Activated CD8-positive, alpha-beta memory T cell treated with anti-CD3 and anti-CD28 coated beads for 24 hours (primary cell): ENCODE data around the gene EPB41L2.
"Not testable (repeated sequence)": the region's sequence is repeated elsewhere in the genome, so short reads cannot be mapped to it uniquely, and the experiment has no call there.

ENCODE experiments used
- DNase-seq: peaks from one replicate; pipeline ENCODE4 v3.0.0-alpha.2; 2020

EPB41L2 gene

DNA sequence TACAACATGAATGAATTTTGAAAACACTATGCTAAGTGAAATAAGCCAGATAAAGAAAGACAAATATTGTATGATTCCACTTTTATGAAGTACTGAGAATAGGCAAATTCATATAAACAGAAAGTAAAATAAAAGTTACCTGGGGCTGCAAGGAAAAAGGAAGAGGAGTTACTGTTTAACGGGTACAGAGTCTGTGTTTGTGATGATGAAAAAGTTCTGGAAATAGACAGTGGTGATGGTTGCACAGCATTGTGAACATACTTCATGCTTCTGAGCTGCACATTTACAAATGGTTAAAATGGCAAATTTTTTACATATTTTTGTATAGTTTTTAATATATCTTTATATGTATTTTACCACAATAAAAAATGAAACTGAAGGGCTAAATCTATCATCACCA, 29.4 kb downstream of the EPB41L2 start:
- DNase-seq = no peak

DNA sequence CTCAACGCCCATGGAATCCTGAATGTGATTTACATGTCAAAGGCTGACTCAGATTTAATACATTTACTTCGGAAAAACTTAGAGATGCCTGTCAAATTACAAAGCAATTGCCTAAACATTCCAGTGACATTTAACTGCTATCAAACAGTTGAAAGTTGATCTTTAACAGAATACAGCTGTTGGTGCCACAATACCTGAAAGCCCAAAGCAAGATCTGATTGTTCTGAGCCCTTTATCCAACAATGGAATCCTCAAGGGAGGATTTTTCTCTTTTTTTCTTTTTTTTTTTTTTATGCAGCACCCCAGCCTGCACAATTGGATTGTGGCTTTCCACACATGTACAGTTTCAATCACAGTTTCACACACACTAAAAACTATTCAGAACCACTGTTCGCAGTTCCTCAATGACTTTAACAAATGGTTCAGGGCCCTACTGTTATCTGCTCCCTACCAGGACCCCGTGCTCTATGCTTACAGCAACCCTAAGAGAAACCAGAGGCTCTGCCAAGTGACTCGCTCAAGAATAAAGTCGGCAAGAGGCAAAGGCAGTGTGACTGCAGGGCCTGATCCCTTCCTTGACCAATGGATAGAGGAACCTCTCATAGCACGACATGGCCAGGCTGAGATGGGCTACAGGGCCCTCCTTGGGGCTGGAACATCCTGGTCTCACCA, 33.3 kb downstream of the EPB41L2 start:
- DNase-seq = no peak

DNA sequence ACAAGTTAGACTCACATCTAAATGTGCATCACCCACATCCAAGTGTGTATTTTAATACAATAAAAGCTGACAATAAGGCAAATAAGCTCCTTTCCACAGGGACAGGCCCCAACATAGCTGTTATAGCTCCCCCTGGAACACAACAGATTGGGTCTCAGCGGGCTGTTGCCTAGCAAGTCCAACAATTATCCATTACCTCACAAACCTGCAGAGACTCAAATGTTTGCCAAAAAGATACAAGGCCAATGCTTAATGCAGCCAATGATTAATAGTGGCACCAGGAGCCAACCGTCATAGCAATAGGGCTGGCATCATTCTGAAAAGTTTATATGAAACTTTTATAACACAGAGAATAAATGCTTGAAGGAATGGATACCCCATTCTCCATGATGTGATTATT, 35.7 kb downstream of the EPB41L2 start:
- no peak for DNase-seq

DNA sequence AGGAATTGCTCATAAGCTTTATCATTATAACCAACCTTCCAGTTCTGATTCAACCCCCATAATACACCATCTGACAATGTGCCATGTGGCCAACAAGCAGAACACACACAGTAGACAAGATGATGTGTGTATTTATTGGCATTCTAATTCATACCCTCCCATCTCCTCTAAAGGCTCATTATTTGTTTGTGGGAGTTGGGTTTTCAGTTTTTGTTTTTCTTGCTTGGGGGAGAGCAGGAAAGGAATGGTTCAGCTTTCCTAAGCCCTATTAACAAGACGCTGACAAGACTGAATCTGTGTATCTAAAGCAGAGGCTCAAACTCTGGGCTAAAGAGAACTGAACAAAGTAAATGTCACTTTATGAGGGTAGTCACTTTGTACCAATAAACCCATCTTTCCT, 36.8 kb downstream of the EPB41L2 start:
- DNase-seq = no peak

DNA sequence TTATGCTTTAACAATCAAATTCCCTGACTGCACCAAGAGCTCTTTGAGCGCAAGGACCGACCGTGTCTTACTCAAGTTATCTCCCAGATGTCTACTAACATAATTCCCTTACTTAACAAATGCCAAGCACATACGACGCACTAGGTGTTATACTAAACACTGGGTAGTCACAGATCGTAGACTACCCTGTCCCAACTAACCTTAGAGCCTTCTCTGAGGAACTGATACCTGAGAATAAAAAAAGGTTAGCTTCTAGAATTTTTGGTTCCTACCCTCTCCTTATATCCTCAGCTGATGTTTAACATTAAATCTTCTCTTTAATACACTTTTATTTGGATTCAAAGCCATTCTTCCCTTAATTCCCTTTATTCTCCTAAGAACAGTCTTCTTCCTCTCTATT, 38.5 kb downstream of the EPB41L2 start:
- no peak for DNase-seq

DNA sequence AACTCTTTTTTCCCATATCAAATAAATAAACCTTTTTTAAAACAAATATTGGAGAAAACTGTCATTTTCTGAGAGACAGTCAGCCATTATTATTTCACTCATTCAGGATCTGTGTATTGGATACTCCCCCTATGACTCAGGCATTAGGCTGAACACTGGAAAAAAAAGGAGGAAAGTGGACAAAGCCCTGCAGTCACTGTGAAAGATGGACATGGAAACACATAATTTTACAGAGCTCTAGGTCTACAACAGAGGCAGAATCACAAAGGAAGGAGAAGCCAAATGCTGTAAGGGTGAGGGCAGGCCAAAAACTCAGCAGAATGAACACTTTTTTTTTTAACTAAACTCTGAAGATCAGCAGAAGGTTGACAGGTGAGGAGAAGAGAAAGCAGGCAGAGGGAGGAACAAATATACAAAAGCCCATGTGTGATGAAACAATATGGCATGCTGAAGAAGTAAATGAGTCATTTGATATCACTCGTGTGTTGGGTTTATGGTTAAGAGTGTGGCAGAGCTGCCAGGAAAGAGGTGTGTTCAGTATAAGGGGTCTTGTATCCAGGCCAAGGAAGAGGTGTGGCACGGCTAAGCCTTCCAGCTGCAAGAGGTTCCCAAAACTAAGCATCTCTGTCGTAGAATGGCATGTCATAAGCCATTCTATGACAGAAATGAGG, 39.1 kb downstream of the EPB41L2 start:
- no peak for DNase-seq

DNA sequence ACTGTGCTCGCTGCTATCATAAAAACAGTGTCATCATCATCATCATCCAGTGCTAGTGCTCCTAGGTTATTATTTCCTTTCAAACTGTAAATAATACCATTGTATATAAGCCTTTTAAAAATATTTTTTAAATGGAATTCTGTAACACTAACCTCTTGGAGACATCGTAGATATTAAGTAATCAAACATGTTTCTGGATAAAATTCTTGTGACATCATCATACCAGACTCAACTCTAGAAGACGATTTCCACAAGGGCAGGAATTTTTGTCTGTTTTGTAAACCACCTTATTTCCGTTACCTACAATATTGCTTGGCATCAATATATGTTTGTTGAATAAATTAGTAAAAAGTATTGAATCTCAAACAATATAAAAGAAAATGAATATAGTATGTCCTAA, 40.4 kb downstream of the EPB41L2 start:
- no peak for DNase-seq

DNA sequence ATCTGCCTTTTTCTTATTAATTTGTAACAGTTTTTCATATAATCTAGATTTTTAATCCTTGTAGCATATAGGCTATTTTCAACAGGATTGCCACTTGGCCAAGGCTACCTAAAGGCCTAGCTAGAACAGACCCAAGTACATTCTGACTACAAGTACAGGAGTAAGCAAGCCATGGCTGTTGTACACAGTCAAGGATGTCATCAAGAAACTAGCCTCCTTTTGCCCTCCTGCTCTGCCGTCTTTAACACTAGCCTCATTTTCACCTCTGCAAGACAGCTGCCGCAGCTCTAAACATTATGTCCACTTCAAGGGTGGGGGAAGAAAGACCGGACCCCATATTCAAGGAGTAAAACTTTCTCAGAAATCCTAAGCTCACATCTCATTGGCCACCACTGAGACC, 45.1 kb downstream of the EPB41L2 start:
- DNase-seq = no peak

DNA sequence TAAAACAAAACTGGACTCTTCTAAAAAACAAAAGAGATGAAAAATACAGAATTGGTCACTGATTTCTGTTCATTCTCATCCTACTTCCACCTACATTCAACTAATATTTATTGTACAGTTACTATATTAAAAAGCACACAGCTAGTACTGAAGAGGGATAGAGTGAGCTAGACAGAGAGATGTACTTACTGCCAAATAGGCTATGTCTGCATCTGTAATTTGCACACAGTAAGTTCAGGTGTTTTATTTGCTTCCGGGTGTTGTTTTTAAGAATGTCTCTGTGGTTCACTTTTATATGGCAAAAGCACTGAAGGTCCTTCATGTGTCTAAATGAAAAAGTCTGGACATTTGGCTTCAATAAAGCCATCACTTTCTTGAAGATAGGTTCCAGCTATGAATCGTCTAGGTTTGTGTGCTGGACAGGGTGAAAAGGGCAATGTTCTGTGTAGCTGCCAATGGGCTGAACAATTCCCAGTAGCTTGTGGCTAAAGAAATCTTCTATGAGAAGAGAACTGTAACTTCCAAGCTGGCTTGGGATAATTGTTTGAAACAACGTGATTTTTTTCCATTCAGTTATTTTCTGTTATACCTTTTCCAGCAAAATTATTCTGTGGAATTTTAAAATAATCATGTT, 47.3 kb downstream of the EPB41L2 start:
- no peak for DNase-seq

DNA sequence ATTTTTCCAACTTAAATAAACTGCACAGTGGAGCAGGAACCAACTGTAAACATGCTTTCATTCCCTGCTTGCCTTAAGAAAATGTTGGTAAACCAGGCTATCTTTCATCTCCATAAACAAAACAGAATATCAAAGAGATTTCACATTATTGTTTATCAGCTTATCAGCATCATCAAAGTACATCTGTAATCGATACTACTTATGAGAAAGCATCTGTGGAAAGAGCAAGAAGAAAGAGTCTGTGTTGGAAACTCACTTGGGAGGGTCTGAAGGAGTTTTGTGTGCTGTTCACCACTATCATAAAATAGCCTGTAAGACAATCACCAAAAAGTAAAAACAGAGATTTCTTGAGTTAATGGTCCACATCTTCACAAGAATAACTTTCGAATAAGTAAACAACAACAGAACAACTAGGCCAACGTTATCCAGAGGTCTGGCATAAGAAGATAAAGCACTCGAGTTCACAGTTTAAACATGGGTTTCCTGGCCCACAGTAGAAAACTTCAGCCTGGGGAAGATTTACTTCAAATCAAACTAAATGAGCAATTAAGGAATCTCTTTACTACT, 47.9 kb downstream of the EPB41L2 start:
- DNase-seq = no peak

DNA sequence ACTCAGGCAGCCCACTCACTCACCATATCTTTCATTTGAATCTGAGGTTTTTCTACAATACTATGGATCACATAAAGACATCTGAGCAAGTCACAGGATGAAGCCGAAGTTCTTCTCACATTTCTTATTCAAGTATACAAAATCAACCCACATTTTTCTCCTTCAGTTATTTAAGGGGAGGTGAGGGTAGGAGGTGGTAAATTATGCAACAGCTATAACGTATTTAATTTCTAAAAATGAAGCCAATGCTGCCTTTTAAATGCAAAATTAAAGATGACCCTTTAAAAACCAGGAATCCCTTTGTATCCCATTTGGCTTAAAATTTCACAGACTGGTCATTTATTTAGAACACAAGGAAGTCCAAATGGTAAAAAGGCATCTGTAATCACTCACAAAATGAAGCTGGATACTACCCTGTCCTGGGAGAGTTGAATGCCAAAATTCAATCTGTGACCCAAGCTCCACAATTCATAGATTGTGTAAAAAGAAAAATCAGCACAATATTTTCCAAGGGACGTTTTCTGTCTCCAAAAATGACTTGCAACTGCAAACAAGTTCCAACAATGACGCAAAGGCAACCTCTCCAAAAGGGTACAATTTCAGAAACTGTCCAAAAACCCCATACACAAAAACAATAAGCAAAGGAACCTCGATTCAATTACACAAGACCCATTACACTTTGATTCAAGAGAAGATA, 48.8 kb downstream of the EPB41L2 start:
- no peak for DNase-seq

DNA sequence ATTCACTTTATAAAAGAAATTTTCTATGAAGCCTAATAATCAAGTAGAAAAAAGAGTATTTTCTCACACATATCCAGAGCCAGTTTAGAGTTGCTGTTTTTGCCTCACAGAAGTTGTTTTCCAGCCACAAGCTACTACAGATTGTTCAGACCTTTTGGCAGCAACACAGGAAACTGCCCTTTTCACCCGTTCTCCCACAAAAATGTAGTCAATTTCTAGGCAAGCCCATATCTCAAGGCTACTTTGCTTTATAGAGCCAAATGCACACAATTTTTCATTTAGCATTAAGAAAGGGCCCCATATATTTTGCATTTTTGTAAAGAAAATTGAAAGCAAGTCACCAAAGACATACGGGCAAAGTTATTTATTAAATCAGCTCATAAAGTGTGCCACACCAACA, 49.5 kb downstream of the EPB41L2 start:
- no peak for DNase-seq

DNA sequence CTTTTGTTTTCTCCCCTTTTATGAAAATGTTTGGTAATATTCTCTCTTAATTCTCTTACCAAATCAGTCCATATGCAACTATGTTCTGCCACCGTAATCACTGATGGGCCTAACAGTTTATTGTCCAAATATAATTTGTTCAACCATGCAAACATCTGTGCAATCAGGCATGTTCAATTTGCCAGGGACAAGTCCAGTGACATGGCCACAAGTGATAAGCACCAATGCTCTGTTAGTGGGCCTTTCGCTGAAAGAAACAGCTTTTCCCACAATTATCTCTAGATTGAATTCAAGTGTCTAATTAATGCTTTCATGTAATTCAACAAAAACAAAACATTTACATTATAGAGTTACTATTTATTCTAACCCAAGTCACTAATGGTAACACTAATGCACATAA, 53.3 kb downstream of the EPB41L2 start:
- DNase-seq = no peak

DNA sequence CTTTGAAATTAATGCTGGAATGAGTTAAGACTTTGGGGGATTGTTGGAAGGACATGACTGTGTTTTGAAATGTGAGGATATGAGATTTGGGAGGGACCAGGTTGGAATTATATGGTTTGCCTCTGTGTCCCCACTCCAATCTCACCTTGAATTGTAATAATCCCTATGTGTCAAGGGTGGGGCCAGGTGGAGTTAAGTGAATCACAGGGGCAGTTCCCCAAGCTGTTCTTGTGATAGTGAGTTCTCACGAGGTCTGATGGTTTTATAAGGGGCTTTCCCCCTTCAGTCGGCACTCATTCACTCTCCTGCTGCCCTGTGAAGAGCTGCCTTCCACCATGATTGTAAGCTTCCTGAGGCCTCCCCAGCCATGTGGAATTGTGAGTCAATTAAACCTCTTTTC, 54.1 kb downstream of the EPB41L2 start:
- DNase-seq = not testable (repeated sequence)

DNA sequence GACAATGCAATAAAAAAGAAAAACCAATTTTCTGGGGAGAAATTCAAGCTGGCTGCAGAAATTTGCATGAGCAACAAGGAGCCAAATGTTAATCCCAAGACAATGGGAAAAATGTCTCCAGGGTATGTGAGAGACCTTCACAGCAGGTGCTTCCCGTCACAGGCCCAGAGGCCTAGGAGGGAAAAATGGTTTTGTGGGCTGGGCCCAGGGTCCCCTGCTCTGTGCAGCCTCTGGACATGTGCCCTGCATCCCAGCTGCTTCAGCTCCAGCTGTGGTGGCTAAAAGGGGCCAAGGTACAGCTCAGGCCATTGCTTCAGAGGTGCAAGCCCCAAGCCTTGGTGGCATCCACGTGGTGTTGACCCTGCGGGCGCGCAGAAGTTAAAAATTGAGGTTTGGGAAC, 55.1 kb downstream of the EPB41L2 start:
- DNase-seq = not testable (repeated sequence)

DNA sequence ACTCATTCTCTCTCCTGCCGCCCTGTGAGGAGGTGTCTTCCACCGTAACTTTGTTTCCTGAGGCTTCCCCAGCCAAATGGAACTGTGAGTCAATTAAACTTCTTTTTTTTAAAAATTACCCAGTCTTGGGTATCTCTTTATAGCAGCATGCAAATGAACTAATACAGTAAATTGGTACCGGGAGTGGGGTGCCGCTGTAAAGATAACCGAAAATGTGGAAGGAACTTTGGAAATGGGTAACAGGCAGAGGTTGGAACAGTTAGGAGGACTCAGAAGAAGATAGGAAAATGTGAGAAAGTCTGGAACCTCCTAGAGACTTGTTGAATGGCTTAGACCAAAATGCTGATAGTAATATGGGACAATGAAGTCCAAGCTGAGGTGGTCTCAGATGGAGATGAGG, 55.8 kb downstream of the EPB41L2 start:
- DNase-seq = no peak

DNA sequence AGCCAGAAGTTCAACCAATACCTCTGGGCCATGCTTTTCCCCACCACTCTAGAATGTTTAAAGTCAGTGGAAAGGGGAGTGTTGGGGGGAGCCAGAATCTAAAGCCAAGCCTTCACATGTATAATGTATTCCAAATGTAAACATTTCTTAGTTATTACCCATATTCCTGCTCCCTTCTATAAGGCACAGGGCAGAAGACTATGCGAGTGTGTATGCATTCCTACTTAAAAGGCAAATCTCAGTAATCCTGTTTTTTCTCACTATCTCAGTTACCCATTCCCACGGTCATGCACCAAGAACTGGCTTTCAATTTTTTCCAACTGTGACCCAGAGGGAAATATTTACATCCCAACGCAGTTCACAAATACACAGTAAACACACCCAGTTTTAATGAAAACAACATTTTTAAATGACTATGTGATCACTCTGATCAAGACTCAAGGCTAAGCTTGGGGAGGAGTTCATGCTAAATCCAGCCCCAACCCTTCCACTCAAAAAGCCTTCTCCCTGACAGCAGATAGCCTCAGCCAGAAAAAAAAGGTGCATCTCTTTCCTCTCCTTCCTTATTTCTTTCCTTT, 57.5 kb downstream of the EPB41L2 start:
- DNase-seq = no peak

DNA sequence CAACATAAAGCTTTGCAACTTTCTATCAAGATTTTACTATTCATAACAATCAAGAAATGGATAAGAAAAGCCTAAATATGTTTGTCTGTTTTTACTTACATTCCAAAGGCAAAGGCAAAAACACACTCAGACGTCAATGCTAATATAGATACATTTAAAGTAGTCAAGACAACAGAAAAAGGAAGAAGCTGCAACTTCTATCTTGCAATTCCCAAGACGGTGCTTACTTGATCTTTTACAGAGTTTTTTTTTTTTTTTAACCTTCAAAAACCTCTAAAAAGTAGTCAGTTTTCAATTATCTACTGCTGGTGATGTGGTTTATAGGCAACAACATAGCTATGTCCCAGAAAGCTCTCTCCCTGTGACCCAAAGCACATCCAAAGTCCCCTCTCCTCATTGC, 58.1 kb downstream of the EPB41L2 start:
- no peak for DNase-seq

DNA sequence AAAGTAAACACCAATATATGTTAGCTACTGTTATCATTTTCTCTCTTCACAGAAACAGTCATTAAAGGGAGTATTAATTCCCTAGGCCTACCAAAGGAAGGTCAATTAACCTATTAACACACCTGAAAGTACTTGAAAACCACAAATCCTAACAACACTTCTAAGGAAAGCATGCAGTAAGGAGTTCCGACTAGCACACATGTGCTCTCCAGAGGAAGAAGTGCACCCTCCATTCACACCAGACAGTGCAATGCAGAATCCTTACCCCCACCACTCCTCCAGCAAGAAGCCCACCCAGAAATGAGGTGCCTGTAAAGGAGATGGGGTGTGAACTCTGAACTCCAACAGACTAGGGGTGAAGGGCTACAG, 58.7 kb downstream of the EPB41L2 start:
- DNase-seq = no peak

DNA sequence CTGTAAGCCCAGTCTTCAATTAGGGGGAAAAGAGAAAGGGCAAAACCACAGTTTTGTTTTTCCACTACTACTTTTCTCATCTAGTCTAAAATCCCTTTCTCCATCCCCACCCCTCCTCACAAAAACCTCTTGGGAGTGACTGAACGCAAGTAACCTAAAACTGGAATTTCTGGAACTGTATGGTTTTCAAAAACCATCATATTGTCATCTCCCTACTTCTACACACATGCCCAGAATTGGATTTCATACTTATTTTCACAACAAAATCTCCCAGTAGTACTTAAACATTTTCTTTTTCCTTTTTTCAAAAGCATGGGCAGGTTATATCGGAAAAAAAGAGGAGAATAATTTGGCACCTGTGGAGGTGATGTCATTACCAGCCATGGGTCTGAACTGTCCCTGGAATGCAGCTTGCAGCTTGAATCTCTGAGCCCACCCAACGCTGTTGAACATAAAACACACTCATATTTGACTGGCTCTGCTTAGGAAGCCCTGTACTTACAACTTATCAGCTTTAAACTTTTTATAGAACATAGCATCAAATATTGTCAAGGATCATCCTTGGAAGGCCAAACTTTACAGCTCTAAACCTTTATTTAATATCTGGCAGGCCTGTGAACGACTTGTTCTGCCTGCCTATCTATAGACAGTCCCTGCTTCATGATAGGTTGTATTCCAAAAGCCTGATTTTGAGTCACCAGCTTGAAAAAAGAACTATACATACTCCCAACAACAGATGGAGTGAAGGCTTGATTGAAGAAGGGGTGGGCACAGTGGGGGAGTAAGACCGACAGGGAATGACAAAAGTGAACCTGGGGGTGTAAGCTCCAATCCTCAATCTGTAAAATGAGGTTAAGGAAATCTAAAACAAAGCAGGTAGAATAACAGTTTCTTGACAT, 59.3 kb downstream of the EPB41L2 start:
- DNase-seq = no peak

DNA sequence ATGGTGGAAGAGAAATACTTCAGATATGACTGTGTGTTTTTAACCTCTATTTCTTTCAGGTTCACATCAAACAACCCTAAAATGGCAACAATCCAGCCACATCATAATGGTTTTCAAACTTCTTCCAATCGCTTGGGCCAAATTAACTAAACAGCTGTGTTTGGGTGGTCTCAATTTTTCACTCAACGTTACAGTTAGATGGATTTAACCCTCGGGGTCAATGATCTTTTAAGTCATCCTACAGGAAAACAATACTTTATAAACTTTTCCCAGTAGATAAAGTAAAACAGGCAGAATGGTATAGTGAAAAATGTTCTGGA, 60.4 kb downstream of the EPB41L2 start:
- no peak for DNase-seq

DNA sequence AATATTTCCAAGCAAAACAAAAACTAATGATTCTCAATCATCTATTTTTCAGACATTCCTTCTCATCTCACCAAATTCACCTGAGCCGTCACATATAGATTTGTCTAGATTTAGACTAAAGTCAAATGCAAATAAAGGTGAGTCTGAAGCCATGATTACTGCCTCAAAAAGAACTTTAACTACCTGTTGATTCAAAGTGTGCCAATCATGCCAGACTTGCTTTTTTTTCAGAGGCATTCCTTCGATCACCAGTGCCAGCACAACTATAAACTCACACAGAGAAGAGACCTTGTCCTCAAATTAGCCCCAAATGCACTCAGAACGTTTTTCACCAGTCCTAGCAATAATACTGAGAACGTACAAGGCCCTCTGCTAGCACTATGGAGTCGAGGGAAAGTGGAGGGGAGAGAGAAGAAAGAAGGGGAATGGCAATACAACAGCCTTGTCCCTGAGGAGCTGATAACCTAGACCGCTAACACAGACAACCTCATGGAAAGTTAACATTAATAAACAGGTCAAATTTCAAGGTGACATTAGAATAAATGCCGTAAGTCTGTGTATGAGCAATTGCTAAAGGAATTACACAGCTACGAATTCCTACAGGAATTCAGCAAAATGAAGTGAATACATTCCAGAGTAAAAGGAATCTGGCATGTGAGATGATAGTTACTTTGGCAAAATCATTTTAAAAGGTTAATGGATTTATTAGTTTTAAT, 60.9 kb downstream of the EPB41L2 start:
- DNase-seq = no peak
